Measurements from ENCODE around the gene ANK2.

DNA sequence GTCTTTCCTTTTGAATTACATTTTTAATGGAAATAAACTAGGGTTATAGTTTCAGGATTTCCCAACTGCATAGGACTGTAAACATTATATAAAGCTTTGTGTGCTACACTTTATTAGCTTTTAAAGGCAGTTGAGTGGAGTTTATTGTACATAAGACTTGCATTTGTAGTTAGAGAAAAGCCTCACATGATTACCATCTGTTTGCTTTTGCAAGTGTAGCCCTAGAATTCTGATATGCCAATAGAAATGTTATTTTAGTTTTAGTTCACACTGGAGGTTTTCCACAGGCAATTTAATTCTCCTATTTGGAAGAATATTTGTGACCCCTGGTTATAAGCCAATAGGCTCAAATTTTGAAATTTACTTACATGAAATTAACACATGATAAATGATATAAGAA lies 41.3 kb upstream of the ANK2 start:
- TF ChIP-seq YY1 (IDR thresholded peaks at IDR 0.05) (no peak), CTCF (IDR thresholded peaks at IDR 0.05; ENCODE audit: low read depth, low read length, missing input control) (no peak), REST (IDR thresholded peaks at IDR 0.05) (no peak), RAD21 (IDR thresholded peaks at IDR 0.05) (no peak), TAF1 (conservative IDR thresholded peaks at IDR 0.05) (no peak), SP1 (IDR thresholded peaks at IDR 0.05) (no peak), MAX (IDR thresholded peaks at IDR 0.05) (no peak), JUND (IDR thresholded peaks at IDR 0.05) (no peak), FOXA1 (IDR thresholded peaks at IDR 0.05) (no peak)

Data from liver (tissue), 3 donors.